RWPE2 (cell line): ENCODE measurements around the gene RALGAPA2.

Experiments used
- ATAC-seq: fragments of 200-7000 bp; cut with Tn5 transposase; 3 replicates; pipeline ENCODE4 v1.9.1; 2021; ENCODE audit warnings: low read depth
- DNase-seq: peaks from one replicate; pipeline ENCODE4 v3.0.0-alpha.2; 2020; ENCODE audit warnings: low spot score
- H3K27ac ChIP-seq: fragments of 450-650 bp; 2 replicates; pipeline ENCODE4 v1.5.1; 2017; ENCODE audit warnings: mild to moderate bottlenecking; ENCODE audit not compliant: poor library complexity, severe bottlenecking
- H3K27me3 ChIP-seq: fragments of 250-450 bp; sonication (Bioruptor Pico); 2 replicates; pipeline ENCODE4 v1.5.1; 2021; ENCODE audit warnings: mild to moderate bottlenecking, moderate library complexity; ENCODE audit not compliant: insufficient read depth, poor library complexity, severe bottlenecking
- H3K36me3 ChIP-seq: fragments of 250-450 bp; sonication (Bioruptor Pico); 2 replicates; pipeline ENCODE4 v1.5.1; 2020; ENCODE audit warnings: low read depth, mild to moderate bottlenecking, moderate library complexity
- H3K4me1 ChIP-seq: fragments of 250-450 bp; sonication (Bioruptor Pico); 2 replicates; pipeline ENCODE4 v1.5.1; 2021; ENCODE audit warnings: mild to moderate bottlenecking, moderate library complexity; ENCODE audit not compliant: insufficient read depth, poor library complexity, severe bottlenecking
- H3K4me3 ChIP-seq: fragments of 250-450 bp; sonication (Bioruptor Pico); 2 replicates; pipeline ENCODE4 v1.5.1; 2021; ENCODE audit warnings: mild to moderate bottlenecking, moderate library complexity; ENCODE audit not compliant: severe bottlenecking
- H3K9me3 ChIP-seq: fragments of 250-450 bp; sonication (Bioruptor Pico); 2 replicates; pipeline ENCODE4 v1.5.1; 2021; ENCODE audit warnings: mild to moderate bottlenecking, moderate library complexity; ENCODE audit not compliant: severe bottlenecking
- CTCF ChIP-seq: fragments of 450-650 bp; IDR thresholded peaks from one replicate; pipeline ENCODE4 v1.5.1; 2017; ENCODE audit warnings: mild to moderate bottlenecking, moderate library complexity; ENCODE audit not compliant: poor library complexity, severe bottlenecking

The RALGAPA2 gene

GRCh38 chr20:20734475-20734948 is 22.1 kb upstream of the RALGAPA2 start:
- DNase-seq, result no peak
- H3K27ac ChIP-seq, result no peak overlapping the region

GRCh38 chr20:20733943-20734342 is 21.5 kb upstream of the RALGAPA2 start:
- Histone ChIP-seq H3K27me3 (no peaks in the 10 kb centered on the region), H3K4me1 (peaks cover 11% of the 10 kb centered on the region), H3K36me3 (no peaks in the 10 kb centered on the region), H3K9me3 (no peaks in the 10 kb centered on the region), H3K4me3 (no peak overlapping the region), H3K27ac (no peak overlapping the region)
- ATAC-seq, result no peak
- DNase-seq, result no peak
- no peak for TF ChIP-seq CTCF

More at GRCh38 chr20:20734475-20734948, 22.1 kb upstream of the RALGAPA2 start:
- Histone ChIP-seq H3K27me3 (no peaks in the 10 kb centered on the region), H3K9me3 (no peaks in the 10 kb centered on the region), H3K36me3 (no peaks in the 10 kb centered on the region), H3K4me1 (peaks cover 11% of the 10 kb centered on the region), H3K4me3 (no peak overlapping the region)
- TF ChIP-seq CTCF, result no peak
- ATAC-seq, result no peak

- H3K9me3 ChIP-seq, result no peaks in the 10 kb centered on the region
- H3K4me3 ChIP-seq, result no peak overlapping the region
- no peaks in the 10 kb centered on the region for H3K36me3 ChIP-seq
- H3K27ac ChIP-seq, result no peak overlapping the region
- no peak for DNase-seq
- H3K4me1 ChIP-seq, result peaks cover 11% of the 10 kb centered on the region
- TF ChIP-seq CTCF, result no peak
- H3K27me3 ChIP-seq, result no peaks in the 10 kb centered on the region
- peak; percentile 19; the same call in 2 of the 3 replicates for ATAC-seq
These were observed 20.2 kb upstream of the RALGAPA2 start for GRCh38 chr20:20732641-20733040.

GRCh38 chr20:20731945-20732296 is 19.5 kb upstream of the RALGAPA2 start:
- Histone ChIP-seq H3K27me3 (no peaks in the 10 kb centered on the region), H3K4me3 (no peak overlapping the region), H3K27ac (peak overlapping the region; percentile 21), H3K9me3 (no peaks in the 10 kb centered on the region), H3K4me1 (peaks cover 11% of the 10 kb centered on the region), H3K36me3 (no peaks in the 10 kb centered on the region)
- TF ChIP-seq CTCF, result no peak
- ATAC-seq (peak; percentile 82), DNase-seq (no peak)

GRCh38 chr20:20731000-20731944 is 18.8 kb upstream of the RALGAPA2 start:
- ATAC-seq (no peak), DNase-seq (no peak)
- H3K36me3 ChIP-seq, result no peaks in the 10 kb centered on the region
- peak overlapping the region; percentile 21 for H3K27ac ChIP-seq
- H3K9me3 ChIP-seq, result no peaks in the 10 kb centered on the region
- no peak overlapping the region for H3K4me3 ChIP-seq
- peaks cover 11% of the 10 kb centered on the region for H3K4me1 ChIP-seq
- TF ChIP-seq CTCF, result no peak
- H3K27me3 ChIP-seq, result no peaks in the 10 kb centered on the region
